ENCODE results near the gene KLHL33. TPM values are rescaled to one million over a fixed set of nuclear protein-coding genes. Genes with fewer than 3 reads are reported as not detected.

KLHL33 gene
- total RNA-seq = 0.77 TPM
- long read RNA-seq, partial matches to known transcripts = 1 of 3 reads
- long read RNA-seq, other reads (novel, unspliced or antisense) = 2 of 3 reads

- ATAC-seq = peak; percentile 35
- DNase-seq = no peak
- intact Hi-C loops (cut with micrococcal nuclease) = no loop called here
Measured at GRCh38 chr14:20435582-20436362, at the start of gene KLHL33. Gene KLHL33, minus strand, starts transcription at chr14:20436166. Its CDS starts 355 bp downstream, at chr14:20435811.

GRCh38 chr14:20482382-20482781, 46.4 kb upstream of the KLHL33 start:
- no peak for DNase-seq
- no peak for ATAC-seq
- intact Hi-C loops (cut with micrococcal nuclease) = no loop called here

- intact Hi-C loops (cut with micrococcal nuclease) = no loop called here
- ATAC-seq (no peak), DNase-seq (no peak)
Measured at GRCh38 chr14:20478894-20479293, 42.9 kb upstream of the KLHL33 start.

- ATAC-seq = peak; percentile 89
- intact Hi-C loops (cut with micrococcal nuclease) = no loop called here
- peak; percentile 60 for DNase-seq
Measured at GRCh38 chr14:20477211-20477876, 41.4 kb upstream of the KLHL33 start.

- ATAC-seq = no peak
- DNase-seq = no peak
- intact Hi-C loops (cut with micrococcal nuclease) = no loop called here
Measured at GRCh38 chr14:20476776-20477175, 40.8 kb upstream of the KLHL33 start.

- DNase-seq (no peak), ATAC-seq (no peak)
- intact Hi-C loops (cut with micrococcal nuclease) = no loop called here
Measured at GRCh38 chr14:20472536-20473169, 36.7 kb upstream of the KLHL33 start.

GRCh38 chr14:20470603-20470901, 34.6 kb upstream of the KLHL33 start:
- DNase-seq (no peak), ATAC-seq (no peak)
- intact Hi-C loops (cut with micrococcal nuclease) = no loop called here

- intact Hi-C loops (cut with micrococcal nuclease) = no loop called here
- peak; percentile 61 for ATAC-seq
- DNase-seq = no peak
Measured at GRCh38 chr14:20469890-20470602, 34.1 kb upstream of the KLHL33 start.

- intact Hi-C loops (cut with micrococcal nuclease) = no loop called here
Measured at GRCh38 chr14:20469242-20469889, 33.4 kb upstream of the KLHL33 start, which contains the start of gene PNP. Gene PNP, plus strand, starts transcription at chr14:20469406. Its CDS starts 119 bp downstream, at chr14:20469525.

GRCh38 chr14:20468764-20469241, 32.8 kb upstream of the KLHL33 start:
- no peak for DNase-seq
- ATAC-seq = no peak
- intact Hi-C loops (cut with micrococcal nuclease) = no loop called here

More at GRCh38 chr14:20469242-20469889, 33.4 kb upstream of the KLHL33 start, which contains the start of gene PNP:
- DNase-seq = peak; percentile 88
- peak; percentile 98 for ATAC-seq

- ATAC-seq (peak; percentile 97), DNase-seq (peak; percentile 99)
- intact Hi-C loops (cut with micrococcal nuclease) = no loop called here
Measured at GRCh38 chr14:20461225-20462141, 25.5 kb upstream of the KLHL33 start, which contains the start of gene PIP4P1. Gene PIP4P1, minus strand, starts transcription at chr14:20461434. Its CDS starts 109 bp downstream, at chr14:20461325.

- ATAC-seq = peak; percentile 0
Measured at GRCh38 chr14:20460458-20461224, 24.7 kb upstream of the KLHL33 start.

GRCh38 chr14:20458031-20458789, 22.2 kb upstream of the KLHL33 start:
- no peak for DNase-seq
- no peak for ATAC-seq
- intact Hi-C loops (cut with micrococcal nuclease) = no loop called here

More at GRCh38 chr14:20460458-20461224, 24.7 kb upstream of the KLHL33 start:
- intact Hi-C loops (cut with micrococcal nuclease) = no loop called here
- no peak for DNase-seq

- ATAC-seq (no peak), DNase-seq (no peak)
- intact Hi-C loops (cut with micrococcal nuclease) = no loop called here
Measured at GRCh38 chr14:20456971-20457370, 21.0 kb upstream of the KLHL33 start.

GRCh38 chr14:20455355-20456300, 19.7 kb upstream of the KLHL33 start:
- ATAC-seq (peak; percentile 53), DNase-seq (no peak)
- intact Hi-C loops (cut with micrococcal nuclease) = no loop called here

Data from left ventricle myocardium superior (tissue), 1 donor.